GM21717 (cell line): ENCODE results near the gene MALT1.
"Not testable (repeated sequence)": the region's sequence is repeated elsewhere in the genome, so short reads cannot be mapped to it uniquely, and the experiment has no call there.

Source experiments
- ATAC-seq: cut with Tn5 transposase; IDR thresholded peaks from one replicate; pipeline ENCODE4 v1.9.1; 2021; ENCODE audit warnings: mild to moderate bottlenecking, moderate library complexity; ENCODE audit not compliant: unreplicated experiment

Gene MALT1, protein sequence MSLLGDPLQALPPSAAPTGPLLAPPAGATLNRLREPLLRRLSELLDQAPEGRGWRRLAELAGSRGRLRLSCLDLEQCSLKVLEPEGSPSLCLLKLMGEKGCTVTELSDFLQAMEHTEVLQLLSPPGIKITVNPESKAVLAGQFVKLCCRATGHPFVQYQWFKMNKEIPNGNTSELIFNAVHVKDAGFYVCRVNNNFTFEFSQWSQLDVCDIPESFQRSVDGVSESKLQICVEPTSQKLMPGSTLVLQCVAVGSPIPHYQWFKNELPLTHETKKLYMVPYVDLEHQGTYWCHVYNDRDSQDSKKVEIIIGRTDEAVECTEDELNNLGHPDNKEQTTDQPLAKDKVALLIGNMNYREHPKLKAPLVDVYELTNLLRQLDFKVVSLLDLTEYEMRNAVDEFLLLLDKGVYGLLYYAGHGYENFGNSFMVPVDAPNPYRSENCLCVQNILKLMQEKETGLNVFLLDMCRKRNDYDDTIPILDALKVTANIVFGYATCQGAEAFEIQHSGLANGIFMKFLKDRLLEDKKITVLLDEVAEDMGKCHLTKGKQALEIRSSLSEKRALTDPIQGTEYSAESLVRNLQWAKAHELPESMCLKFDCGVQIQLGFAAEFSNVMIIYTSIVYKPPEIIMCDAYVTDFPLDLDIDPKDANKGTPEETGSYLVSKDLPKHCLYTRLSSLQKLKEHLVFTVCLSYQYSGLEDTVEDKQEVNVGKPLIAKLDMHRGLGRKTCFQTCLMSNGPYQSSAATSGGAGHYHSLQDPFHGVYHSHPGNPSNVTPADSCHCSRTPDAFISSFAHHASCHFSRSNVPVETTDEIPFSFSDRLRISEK

DNA sequence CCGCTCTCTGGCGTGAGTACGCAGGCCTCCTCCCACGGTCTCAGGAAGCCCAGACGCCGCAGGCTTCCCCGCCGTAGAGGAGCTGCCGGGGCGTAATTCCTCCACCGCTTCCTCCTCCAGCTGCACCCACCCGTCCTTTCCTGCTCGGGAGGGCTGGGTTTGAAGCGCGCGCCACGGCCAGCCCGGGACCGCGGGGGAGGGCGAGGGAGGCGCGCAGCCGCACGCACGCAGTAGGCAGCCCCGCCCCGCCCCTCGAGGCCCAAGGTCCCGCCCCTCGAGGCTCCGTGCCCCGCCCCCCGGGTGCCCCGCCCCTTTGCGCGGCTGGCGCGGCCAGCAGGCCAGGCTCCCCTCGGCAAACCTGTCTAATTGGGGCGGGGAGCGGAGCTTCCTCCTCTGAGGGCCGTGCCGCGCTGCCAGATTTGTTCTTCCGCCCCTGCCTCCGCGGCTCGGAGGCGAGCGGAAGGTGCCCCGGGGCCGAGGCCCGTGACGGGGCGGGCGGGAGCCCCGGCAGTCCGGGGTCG, at the start of gene MALT1:
TSS of gene MALT1 (plus strand) at position 355 of the 521 bp plus-strand sequence. CDS start 179 bp downstream, outside the sequence.
- peak; percentile 83 for ATAC-seq

DNA sequence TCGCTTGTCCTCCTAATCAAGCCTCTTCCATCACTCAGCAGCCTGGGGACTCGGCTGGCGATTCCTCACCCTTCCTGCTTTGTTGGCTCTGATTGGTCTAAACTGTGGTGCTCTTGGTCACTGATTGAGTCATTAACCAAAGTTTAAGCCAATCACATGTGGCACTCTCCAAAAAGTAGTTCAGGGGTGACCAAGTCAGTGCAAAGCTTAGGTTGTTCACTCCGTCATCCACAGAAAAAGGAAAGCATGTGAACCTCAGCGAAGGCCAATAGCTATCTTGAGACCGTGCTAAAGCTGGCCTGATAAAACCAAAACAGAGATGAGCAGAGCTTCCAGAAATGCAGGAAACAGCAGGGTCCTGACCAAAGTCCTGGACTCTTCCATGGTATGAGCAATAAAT, 47.3 kb upstream of the MALT1 start:
- no peak for ATAC-seq

DNA sequence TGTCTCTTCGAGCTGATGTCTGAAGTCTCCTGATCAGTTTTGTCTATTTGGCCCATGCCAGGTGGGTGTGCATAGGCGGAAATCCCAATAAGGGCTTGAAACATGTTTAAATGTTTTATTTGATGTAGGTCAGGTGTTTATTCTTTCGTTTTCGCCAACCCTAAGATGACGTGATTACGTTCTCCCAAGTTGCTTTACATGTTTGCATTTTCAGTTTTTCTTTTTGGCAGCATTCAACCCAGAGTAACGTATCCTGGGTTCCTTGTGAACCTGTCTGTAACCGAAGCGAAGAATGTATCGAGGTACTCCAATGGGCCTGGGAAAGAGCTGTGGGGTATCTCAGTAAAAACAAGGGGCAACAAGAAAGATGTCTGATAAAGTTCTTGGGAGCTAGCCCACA, 45.4 kb upstream of the MALT1 start:
- no peak for ATAC-seq

DNA sequence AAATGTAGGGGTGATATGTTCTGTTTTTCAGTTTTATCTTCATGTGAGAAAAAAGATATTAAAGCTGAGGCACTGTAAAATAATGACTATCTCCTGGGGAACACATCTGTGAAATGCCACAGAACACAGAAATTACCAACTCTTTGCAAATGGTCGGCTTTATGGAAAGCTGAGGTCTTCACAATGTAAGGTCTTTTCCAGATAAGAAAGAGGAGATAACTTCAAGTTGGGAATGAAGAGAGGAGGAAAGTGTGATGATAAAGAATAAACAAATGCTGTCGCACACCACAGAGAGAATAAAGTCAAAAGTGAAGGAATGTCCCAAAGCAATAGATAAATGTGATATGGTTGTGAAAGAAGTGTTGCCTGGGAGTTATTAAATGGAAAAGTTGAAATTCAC, 41.2 kb upstream of the MALT1 start:
- ATAC-seq = no peak

DNA sequence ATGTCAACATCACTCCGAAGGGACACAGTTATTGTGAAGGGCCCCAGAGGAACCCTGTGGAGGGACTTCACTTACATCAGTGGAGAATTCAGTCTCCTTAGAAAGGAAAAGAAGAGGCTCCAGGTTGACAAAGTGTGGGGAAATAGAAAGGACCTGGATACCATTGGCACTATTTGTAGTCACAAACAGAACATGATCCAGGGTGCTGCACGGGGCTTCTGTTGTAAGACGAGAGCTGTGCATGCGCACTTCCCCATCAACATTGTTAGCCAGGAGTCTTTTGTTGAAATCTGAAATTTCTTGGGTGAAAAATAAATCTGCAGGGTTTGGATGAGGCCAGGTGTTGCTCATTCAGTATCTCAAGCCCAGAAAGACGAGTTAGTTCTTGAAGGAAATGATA, 40.0 kb upstream of the MALT1 start:
- no peak for ATAC-seq

DNA sequence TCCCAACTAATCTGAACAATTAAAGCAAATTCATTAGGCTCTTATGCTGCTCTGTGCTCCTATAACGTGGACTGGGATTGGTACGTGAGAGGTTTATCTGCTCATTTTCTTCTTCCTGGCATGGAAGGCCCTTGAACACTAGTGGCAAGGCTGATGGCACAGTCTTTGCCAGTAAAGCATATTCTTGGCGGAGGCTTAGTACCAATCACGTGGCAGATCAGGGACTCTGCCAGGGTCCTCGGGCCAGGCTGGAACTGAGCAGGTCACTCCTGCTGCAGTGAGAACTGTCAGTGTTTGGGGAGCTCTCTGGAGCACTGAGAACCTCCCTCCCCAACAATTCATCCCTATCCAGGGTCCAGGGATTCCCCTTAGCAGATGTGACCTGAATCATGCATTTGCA, 38.7 kb upstream of the MALT1 start:
- no peak for ATAC-seq

DNA sequence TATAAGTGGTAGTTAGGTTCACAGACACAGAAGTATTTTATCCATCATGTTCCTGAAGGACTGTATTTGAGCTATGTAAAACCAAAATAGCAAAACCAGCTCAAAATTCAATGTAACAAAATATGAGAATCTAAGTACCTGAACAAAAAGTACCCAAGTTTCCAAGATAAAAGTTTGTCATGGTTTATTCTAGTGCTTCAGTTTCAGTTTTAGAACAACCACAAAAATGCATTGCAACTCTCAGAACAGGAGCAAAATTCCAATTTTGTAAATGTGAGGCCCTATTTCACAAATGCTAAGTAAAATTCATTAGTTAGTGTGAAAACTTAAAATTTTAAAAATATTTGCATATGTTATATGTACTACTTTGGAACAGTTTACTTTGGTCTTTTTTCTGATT, 37.4 kb upstream of the MALT1 start:
- no peak for ATAC-seq

DNA sequence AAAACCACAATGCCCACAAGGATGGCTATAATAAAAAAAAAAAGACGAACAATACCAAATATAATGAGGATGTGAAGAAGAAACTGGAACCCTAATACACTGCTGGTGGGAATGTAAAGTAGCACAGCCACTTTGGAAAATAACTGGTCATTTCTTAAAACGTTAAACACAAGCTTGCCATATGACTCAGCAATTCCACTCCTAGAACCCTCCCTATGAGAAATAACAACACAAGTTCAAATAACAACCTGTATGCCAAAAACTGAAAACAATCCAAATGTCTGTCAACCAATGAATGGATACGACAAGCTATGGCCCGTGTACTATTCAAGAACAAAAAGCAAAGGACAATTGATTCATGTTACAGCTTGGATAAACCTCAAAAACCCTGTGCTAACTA, 35.4 kb upstream of the MALT1 start:
- no peak for ATAC-seq

DNA sequence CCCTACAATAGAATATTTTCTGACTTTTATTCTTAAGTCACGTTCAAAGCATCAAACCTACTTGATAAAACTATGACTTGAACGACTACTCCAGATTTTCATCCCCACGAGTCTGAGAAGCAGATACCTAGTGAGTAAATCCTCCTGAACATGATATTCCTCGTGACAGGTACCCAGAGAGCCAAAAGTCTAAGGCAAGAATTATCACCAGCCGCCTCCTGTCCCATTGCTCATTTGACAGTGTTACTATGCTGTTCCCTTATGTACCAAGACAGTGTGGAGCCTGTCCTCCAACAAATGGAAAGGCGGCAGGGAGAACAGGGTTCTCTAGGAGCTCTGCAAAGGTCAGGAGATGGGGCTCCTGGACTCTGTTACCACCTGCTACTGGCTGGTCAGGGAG, 34.1 kb upstream of the MALT1 start:
- ATAC-seq = no peak

DNA sequence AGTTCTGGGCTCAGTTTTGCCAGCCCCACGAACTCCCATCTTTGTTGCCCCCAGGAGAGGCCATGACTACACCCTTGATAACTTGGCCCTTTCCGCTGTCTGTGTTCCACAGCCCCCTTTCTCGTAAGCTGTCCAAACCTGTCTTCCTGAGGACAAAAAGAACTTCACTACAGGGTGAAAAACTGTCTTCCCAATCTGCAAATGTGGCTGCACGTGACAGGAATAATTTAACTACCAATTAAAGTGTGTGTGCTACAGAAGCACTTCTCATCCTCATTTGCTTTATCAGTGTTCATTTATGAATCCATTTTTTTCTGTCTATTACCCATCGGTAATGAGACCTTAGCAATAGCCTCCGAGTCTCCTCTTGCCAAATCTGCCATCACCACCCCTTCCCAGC, 33.3 kb upstream of the MALT1 start:
- ATAC-seq = no peak

DNA sequence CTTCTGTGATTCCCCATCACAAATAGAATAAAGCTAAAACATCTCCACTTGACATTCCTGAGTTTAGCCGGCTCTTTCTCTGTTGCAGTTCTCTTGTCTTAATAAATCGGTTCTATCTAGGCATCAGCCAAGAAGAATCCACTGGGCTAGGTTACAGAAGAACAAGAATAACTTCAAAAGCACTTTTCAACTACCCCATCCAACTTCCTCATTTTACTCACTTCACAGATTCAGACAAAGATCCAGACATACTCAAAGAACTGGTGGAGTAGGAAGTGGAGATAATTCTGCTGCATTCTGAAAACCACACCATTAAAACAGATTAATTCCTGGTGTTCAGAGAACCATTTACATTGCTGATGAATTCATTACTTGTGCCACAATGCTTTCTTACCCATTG, 32.8 kb upstream of the MALT1 start:
- peak; percentile 47 for ATAC-seq

DNA sequence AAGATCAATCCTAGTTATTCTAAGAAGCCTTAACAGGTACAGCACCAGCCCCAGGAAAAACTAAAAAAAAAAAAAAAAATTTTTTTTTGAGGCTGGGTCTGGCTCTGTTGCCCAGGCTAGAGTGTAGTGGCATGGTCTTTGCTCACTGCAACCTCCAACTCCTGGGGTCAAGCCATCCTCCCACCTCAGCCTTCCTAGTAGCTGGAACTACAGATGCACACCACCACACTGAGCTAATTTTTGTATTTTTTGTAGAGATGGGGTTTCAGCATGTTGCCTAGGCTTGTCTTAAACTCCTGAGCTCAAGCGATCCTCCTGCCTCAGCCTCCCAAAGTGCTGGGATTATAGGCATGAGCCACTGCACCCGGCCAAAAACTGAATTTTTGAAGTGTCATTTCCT, 32.0 kb upstream of the MALT1 start:
- no peak for ATAC-seq

DNA sequence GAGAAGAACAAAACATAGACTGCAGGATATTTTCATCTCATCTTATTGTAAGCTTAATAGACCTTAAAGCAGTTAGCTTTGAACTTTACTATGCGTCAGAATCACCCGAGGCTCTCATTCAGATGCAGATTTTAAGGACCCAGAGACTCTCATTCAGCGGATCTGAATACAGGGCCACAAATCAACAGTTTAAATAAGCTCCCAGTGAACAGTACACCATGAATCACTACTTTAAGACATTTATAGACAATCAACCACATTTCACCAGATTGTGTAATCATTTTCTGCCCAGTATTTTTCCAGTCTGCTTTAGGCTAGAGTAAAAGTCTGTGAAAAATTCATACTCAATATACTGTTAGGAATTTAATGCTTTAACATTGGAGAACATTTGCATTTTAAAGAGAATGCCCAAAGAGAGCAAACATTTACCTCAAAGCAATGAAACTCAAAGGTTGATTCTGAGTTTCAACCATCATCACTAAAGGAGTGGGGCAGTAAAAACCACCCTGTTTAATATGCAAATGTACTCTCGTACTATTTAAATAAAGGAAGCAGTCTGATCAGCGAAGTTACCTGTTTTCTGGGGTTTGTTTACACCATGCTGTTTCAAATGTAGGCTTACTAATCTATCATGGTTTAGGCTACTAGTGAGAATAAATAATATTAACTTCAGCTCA, 31.4 kb upstream of the MALT1 start:
- no peak for ATAC-seq

DNA sequence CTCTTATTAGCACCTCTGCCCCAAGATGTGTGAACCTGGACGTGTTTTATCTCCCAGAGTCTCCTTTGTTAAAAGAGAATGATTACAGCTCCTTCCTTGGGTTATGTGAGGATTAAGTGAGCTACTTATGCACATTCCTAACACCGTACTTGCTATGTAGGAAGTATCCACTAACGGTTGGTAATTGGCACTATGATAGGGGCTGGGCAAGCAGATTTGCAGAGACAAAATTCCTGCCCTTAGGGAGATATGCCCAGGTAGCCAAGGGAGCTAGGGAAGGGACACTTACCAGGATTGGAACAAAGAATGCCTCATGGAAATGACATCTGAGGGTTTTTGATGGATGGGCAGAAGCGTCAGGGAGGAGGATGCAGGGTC, 30.8 kb upstream of the MALT1 start:
- ATAC-seq = no peak

DNA sequence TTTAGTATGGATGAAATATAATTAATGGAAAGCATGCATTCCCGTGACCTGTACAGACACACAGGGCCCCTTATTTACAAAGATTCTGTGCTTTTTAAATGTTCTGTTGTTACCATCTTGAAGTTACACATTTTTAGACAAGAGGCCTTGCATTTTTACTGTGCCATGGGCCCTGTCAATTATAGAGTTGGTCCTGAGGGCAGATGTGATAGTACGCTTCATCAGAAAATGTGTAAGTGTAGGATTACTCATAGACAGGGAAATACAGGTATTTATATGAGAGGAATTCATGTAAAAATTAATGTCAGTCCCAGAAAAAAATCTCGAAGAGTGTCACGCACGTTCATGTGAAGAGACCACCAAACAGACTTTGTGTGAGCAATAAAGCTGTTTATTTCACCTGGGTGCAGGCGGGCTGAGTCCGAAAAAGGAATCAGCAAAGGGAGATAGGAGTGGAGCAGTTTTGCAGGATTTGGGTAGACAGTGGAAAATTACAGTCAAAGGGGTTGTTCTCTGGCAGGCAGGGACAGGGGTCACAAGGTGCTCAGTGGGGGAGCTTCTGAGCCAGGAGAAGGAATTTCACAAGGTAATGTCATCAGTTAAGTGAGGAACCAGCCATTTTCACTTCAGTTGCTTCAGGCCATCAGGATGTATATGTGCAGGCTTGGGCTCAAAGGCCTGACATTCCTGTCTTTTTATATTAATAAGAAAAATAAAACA, 30.2 kb upstream of the MALT1 start:
- ATAC-seq = no peak

DNA sequence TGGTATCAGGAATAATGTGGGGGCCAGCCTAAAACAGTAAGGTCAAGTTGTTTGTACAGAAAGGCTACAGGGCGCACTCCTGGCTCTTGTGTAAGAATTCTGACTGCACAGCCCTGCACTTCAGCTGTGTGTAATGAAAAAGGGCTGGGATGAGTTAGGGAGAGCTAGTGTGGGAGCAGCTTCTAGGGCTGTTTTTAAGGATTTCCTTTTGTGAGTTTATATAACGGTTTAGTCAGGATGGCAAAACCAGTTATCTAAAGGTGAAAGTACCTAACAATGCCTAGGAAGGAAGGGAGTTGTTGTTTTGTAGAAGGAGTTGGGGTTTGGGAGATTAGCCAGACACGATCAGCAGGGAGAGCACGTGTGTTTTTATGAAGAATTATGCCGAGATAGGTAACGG, 27.7 kb upstream of the MALT1 start:
- ATAC-seq = not testable (repeated sequence)

DNA sequence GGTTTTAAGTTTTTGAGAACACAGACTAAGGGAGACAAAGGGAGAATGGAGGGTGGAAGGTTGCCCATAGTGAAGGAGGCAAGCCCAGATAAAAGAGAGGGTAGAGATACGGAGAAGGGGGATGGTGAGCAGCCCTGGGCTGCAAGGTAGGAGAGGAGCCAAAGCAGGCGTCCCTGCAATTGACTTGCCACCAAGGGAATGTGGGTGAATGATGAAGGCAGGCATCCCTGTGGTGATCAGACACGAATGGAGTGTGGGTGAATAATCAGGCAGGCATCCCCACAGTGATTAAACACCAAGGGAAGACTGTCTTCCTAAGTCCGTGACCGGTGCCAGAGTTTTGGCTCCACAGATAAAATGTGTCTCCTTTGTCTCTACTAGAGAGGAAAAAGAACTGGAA, 25.9 kb upstream of the MALT1 start:
- no peak for ATAC-seq

DNA sequence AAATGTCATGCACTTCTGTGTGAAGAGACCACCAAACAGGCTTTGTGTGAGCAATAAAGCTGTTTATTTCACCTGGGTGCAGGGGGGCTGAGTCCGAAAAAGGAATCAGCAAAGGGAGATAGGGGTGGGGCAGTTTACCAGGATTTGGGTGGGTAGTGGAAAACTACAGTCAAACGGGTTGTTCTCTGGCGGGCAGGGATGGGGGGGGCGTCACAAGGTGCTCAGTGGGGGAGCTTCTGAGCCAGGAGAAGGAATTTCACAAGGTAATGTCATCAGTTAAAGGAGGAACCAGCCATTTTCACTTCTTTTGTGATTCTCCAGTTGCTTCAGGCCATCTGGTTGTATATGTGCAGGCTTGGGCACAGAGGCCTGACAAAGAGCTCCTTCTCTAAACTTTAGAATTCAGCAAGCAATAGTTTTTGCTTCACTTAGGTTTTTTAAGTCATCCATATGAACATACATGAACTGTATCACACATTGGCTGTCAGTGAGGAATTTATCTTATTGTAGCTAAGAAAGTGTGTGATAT, 24.9 kb upstream of the MALT1 start:
- no peak for ATAC-seq

DNA sequence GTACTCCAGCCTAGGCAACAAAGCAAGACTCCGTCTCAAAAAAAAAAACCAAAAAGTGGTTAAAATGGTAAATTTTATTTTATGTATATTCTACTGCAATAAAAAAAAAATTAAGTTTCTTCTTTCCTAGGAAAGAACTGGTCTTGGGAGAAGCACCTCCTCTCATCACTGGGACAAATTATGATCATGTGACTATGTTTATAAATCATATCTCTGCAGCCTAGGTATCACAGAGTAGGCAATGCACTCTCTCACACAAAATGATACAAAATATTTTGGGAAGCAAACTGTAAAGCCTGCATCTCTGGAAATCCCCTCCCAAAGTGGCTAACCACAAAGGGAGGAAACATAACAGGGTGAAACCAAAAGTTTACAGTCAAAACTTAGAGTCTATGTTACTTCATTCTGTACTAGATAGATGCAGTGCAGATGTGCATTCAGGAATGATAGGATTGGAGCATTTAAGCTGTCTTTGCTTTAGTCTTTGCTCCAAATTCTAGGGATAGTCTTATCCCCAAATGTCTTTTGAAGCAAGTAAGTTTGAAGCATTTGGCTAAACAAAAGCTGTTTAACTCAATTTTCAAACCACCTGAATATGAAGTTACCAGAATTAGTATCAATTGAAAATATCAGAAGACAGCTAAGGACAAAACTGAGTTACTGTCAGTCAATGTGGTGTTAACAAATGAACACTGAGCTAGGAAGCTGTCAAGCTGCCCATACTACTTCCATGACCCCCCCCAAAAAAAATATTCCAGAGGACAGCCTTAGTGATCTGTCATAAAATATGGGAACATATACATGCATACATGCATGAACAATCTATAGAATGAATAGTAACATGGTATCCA, 21.1 kb upstream of the MALT1 start:
- peak; percentile 79 for ATAC-seq

DNA sequence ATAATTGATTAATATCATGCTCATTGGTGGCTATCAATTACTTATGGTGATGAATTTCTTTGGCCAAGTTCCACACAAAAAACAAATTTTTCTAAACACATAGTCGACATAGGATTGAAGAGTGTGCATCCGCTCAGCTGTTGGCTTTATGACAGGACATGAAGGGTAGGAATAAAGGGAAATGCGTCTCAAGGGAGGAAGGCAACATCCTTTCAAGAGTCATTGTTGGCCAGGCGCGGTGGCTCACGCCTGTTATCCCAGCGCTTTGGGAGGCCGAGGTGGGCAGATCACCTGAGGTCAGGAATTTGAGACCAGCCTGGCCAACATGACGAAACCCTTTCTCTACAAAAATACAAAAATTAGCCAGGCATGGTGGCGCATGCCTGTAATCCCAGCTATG, 20.4 kb upstream of the MALT1 start:
- not testable (repeated sequence) for ATAC-seq
